PC-3 (cell line): Measurements from ENCODE around the gene ERN2. TPM values are rescaled to one million over a fixed set of nuclear protein-coding genes. Genes with fewer than 3 reads are reported as not detected.

Experiments
- ATAC-seq: fragments of 200-7000 bp; cut with Tn5 transposase; 2 replicates; pipeline ENCODE4 v1.9.1; 2020; ENCODE audit warnings: mild to moderate bottlenecking, moderate library complexity
- BruUV-seq: library from RNA; stranded (reverse); fragments of 400-500 nt; replicated peaks from 2 replicates; lab custom pipeline; 2021; lab: Mats Ljungman, UMichigan
- CTCF ChIA-PET: fragments of 300-600 bp; sonication (Branson Sonifier 250); formaldehyde crosslinking; loops from one replicate; lab custom pipeline; 2022; ENCODE audit warnings: antibody characterized with exemption; lab: Charles Lee
- POLR2A ChIA-PET: fragments of 300-600 bp; sonication (Branson Sonifier 250); formaldehyde crosslinking; loops from one replicate; lab custom pipeline; 2022; ENCODE audit warnings: antibody characterized with exemption; ENCODE audit not compliant: unreplicated experiment; lab: Charles Lee
- DNase-seq: peaks from one replicate; pipeline ENCODE4 v3.0.0-alpha.2; 2015
- H2AFZ ChIP-seq: fragments of 300-600 bp; sonication (generic); 2 replicates; pipeline ENCODE4 v1.6.0; 2016; ENCODE audit warnings: antibody characterized with exemption, low read length
- H3F3A ChIP-seq: fragments of 300-600 bp; sonication (generic); one replicate; pipeline ENCODE4 v1.6.0; 2017; ENCODE audit warnings: antibody characterized with exemption, low read length, control low read depth, mild to moderate bottlenecking; ENCODE audit not compliant: unreplicated experiment
- H3K27ac ChIP-seq: fragments of 300-600 bp; sonication (generic); 2 replicates; pipeline ENCODE4 v1.5.1; 2016; ENCODE audit warnings: mild to moderate bottlenecking, low read length
- H3K27me3 ChIP-seq: fragments of 300-600 bp; sonication (generic); 2 replicates; pipeline ENCODE4 v1.6.1; 2016; ENCODE audit warnings: low read length, mixed read lengths
- H3K36me3 ChIP-seq: fragments of 300-600 bp; sonication (generic); 2 replicates; pipeline ENCODE4 v1.6.1; 2016; ENCODE audit warnings: low read depth, mixed run types, low read length, mixed read lengths
- H3K4me1 ChIP-seq: fragments of 300-600 bp; sonication (generic); 2 replicates; pipeline ENCODE4 v1.5.1; 2016; ENCODE audit warnings: low read length; ENCODE audit not compliant: insufficient read depth
- H3K4me2 ChIP-seq: fragments of 300-600 bp; sonication (generic); 2 replicates; pipeline ENCODE4 v1.6.0; 2016; ENCODE audit warnings: low read length
- H3K4me3 ChIP-seq: fragments of 300-600 bp; sonication (generic); 2 replicates; pipeline ENCODE4 v1.5.1; 2016; ENCODE audit warnings: mild to moderate bottlenecking, low read length, mixed read lengths
- H3K79me2 ChIP-seq: fragments of 300-600 bp; sonication (generic); 2 replicates; pipeline ENCODE4 v1.6.1; 2017; ENCODE audit warnings: low read length, mixed read lengths
- H3K9ac ChIP-seq: fragments of 300-600 bp; sonication (generic); 2 replicates; pipeline ENCODE4 v1.6.0; 2016; ENCODE audit warnings: mild to moderate bottlenecking, low read length
- H3K9me2 ChIP-seq: fragments of 300-600 bp; sonication (generic); replicated peaks from 2 replicates; pipeline ENCODE4 v1.6.1; 2016; ENCODE audit warnings: mixed run types, low read length, mixed read lengths
- H3K9me3 ChIP-seq: fragments of 300-600 bp; sonication (generic); 2 replicates; pipeline ENCODE4 v1.6.1; 2016; ENCODE audit warnings: low read length, mixed read lengths
- H4K20me1 ChIP-seq: fragments of 300-600 bp; sonication (generic); 2 replicates; pipeline ENCODE4 v1.6.1; 2016; ENCODE audit warnings: low read length, mixed read lengths
- EZH2 ChIP-seq: fragments of 300-600 bp; sonication (generic); IDR thresholded peaks from one replicate; pipeline ENCODE4 v1.6.1; 2017; ENCODE audit warnings: antibody characterized with exemption, mild to moderate bottlenecking, low read length; ENCODE audit not compliant: unreplicated experiment
- EZH2phosphoT487 ChIP-seq: fragments of 300-600 bp; sonication (generic); IDR thresholded peaks from 2 replicates; pipeline ENCODE4 v1.6.1; 2018; ENCODE audit warnings: mild to moderate bottlenecking, antibody characterized with exemption, low read length, borderline replicate concordance
- intact Hi-C: fragments of 100-400 bp; cut with micrococcal nuclease; formaldehyde crosslinking; loops from 2 replicates; pipeline ENCODE4 v1.9.0; 2023
- total RNA-seq: library from RNA; depleted of rRNA; stranded (reverse); fragments of >200 nt; gene quantifications from 2 replicates; pipeline ENCODE4 v1.2.3, GENCODE V29; 2014
- TF ChIP-seq, protein P1 (sequence below): fragments of 300-600 bp; sonication (generic); conservative IDR thresholded peaks from 2 replicates; pipeline ENCODE4 v1.5.1; 2017; ENCODE audit warnings: antibody characterized with exemption, low read depth, mild to moderate bottlenecking, low read length

The ERN2 gene
- total RNA-seq, 1 experiment from 2014 or later, result not detected

- no peaks in the 10 kb centered on the region for H3F3A ChIP-seq
- no peaks in the 10 kb centered on the region for H4K20me1 ChIP-seq
- CTCF ChIA-PET, result no interaction called here
- no peak overlapping the region for H2AFZ ChIP-seq
- no peak for DNase-seq
- no peak overlapping the region for H3K4me2 ChIP-seq
- POLR2A ChIA-PET, result no interaction called here
- no TSS peak for BruUV-seq
- H3K27me3 ChIP-seq, result no peaks in the 10 kb centered on the region
- ATAC-seq, result no peak
- no peaks in the 10 kb centered on the region for H3K36me3 ChIP-seq
- no peaks in the 10 kb centered on the region for H3K9me3 ChIP-seq
- no peaks in the 10 kb centered on the region for H3K79me2 ChIP-seq
- H3K9ac ChIP-seq, result no peak overlapping the region
- intact Hi-C loops, result no loop called here
- no peak overlapping the region for H3K27ac ChIP-seq
- H3K9me2 ChIP-seq, result no peaks in the 10 kb centered on the region
- TF ChIP-seq EZH2 (no peak), EZH2phosphoT487 (no peak)
- TF ChIP-seq, protein P1, sequence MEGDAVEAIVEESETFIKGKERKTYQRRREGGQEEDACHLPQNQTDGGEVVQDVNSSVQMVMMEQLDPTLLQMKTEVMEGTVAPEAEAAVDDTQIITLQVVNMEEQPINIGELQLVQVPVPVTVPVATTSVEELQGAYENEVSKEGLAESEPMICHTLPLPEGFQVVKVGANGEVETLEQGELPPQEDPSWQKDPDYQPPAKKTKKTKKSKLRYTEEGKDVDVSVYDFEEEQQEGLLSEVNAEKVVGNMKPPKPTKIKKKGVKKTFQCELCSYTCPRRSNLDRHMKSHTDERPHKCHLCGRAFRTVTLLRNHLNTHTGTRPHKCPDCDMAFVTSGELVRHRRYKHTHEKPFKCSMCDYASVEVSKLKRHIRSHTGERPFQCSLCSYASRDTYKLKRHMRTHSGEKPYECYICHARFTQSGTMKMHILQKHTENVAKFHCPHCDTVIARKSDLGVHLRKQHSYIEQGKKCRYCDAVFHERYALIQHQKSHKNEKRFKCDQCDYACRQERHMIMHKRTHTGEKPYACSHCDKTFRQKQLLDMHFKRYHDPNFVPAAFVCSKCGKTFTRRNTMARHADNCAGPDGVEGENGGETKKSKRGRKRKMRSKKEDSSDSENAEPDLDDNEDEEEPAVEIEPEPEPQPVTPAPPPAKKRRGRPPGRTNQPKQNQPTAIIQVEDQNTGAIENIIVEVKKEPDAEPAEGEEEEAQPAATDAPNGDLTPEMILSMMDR, result no peak
- H3K4me3 ChIP-seq, result no peak overlapping the region
- no peaks in the 10 kb centered on the region for H3K4me1 ChIP-seq
Measured at GRCh38 chr16:23695756-23696155, 17.3 kb downstream of the ERN2 start.

- H3K4me3 ChIP-seq, result no peak overlapping the region
- H3K9me2 ChIP-seq, result no peaks in the 10 kb centered on the region
- no peak overlapping the region for H2AFZ ChIP-seq
- TF ChIP-seq EZH2phosphoT487, result no peak
- TF ChIP-seq, protein P1, result no peak
- no peak for TF ChIP-seq EZH2
- H3K36me3 ChIP-seq, result no peaks in the 10 kb centered on the region; the same call in 1 of the 2 replicates
- no peaks in the 10 kb centered on the region for H3F3A ChIP-seq
- H3K4me1 ChIP-seq, result no peaks in the 10 kb centered on the region
- no peaks in the 10 kb centered on the region for H3K9me3 ChIP-seq
- CTCF ChIA-PET, result no interaction called here
- H4K20me1 ChIP-seq, result no peaks in the 10 kb centered on the region
- DNase-seq (no peak), ATAC-seq (no peak)
- H3K27ac ChIP-seq, result no peak overlapping the region
- no peak overlapping the region for H3K9ac ChIP-seq
- intact Hi-C loops, result no loop called here
- BruUV-seq, result no TSS peak
- H3K79me2 ChIP-seq, result no peaks in the 10 kb centered on the region
- POLR2A ChIA-PET, result no interaction called here
- H3K27me3 ChIP-seq, result no peaks in the 10 kb centered on the region
- no peak overlapping the region for H3K4me2 ChIP-seq
Measured at GRCh38 chr16:23694644-23695373, 18.2 kb downstream of the ERN2 start.

DNA sequence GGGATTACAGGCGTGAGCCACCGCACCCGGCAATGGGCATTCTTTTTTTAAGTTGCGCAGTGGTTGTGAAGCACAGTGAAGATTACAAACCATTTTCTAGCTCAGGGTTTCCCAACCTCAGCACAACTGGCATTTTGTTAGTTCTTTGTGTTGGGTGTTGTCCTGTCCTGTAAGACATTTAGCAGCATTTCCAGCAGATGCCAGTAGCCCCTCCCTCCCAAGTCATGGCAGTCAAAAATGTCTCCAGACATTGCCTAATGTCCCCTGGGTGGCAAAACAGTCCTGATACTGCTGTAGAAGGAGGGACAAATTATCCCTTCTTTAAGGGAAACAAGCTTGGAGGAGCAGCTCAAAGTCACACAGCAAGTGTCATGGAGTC, 18.8 kb downstream of the ERN2 start:
- no peaks in the 10 kb centered on the region for H4K20me1 ChIP-seq
- H2AFZ ChIP-seq, result no peak overlapping the region
- intact Hi-C loops, result no loop called here
- no peak overlapping the region for H3K9ac ChIP-seq
- no TSS peak for BruUV-seq
- H3K27ac ChIP-seq, result no peak overlapping the region
- H3K79me2 ChIP-seq, result no peaks in the 10 kb centered on the region
- ATAC-seq (no peak), DNase-seq (no peak)
- no peaks in the 10 kb centered on the region for H3K9me2 ChIP-seq
- no peaks in the 10 kb centered on the region for H3K4me1 ChIP-seq
- CTCF ChIA-PET, result no interaction called here
- peaks cover 4% of the 10 kb centered on the region; the same call in 1 of the 2 replicates for H3K36me3 ChIP-seq
- POLR2A ChIA-PET, result no interaction called here
- no peaks in the 10 kb centered on the region for H3K9me3 ChIP-seq
- H3F3A ChIP-seq, result no peaks in the 10 kb centered on the region
- H3K27me3 ChIP-seq, result no peaks in the 10 kb centered on the region
- TF ChIP-seq EZH2, result no peak
- TF ChIP-seq, protein P1, result no peak
- TF ChIP-seq EZH2phosphoT487, result no peak
- no peak overlapping the region for H3K4me2 ChIP-seq
- no peak overlapping the region for H3K4me3 ChIP-seq
